ENCODE measurements around the gene OR2T34.
"Not testable (repeated sequence)": the region's sequence is repeated elsewhere in the genome, so short reads cannot be mapped to it uniquely, and the experiment has no call there.

Gene OR2T34

DNA sequence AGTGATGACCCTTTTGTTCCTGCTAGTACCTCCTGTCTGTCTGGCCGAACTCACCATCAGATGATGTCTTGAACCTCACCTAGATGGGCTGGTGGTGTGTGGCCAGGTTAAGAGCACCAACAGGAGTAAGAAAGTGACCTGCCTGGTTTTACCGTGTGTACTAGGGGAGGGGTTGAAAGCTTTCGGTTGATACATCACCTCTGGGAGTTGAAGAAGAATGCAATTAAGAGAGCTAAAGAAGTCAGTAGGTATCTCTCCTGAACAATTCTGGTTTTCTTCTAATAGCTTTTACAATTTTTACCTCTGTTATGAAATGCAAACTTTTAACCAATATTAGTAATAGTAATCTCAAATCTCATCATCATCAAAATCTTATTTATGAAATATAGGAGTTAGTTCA, 11.9 kb downstream of the OR2T34 start, which contains the start of gene OR2T29:
Gene OR2T29 (minus strand): TSS at position 101 of the 400 bp plus-strand sequence. CDS start 3,281 bp downstream, outside the sequence.
- DNase-seq (ENCODE audit: low read depth in 2 of 2) = not testable (repeated sequence)

DNA sequence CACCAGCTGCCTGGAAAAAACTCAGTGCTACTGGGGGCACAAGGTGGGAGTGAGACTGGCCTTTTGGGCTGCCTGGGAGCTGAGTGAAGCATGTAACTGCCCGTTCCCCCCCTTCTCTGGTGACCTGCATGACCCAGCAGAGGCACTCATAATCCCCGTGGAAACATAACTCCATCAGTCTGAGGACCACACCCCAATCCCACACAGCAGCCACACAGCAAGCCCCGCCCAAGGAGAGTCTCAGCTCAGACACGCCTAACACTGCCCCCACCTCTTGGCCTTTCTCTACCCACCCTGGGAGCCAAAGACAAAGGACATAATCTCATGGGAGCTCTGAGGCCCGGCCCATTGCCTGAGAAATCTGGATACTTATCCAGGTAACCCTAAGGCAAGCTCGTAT, 23.5 kb downstream of the OR2T34 start:
- not testable (repeated sequence) for DNase-seq (ENCODE audit: low read depth in 2 of 2)

DNA sequence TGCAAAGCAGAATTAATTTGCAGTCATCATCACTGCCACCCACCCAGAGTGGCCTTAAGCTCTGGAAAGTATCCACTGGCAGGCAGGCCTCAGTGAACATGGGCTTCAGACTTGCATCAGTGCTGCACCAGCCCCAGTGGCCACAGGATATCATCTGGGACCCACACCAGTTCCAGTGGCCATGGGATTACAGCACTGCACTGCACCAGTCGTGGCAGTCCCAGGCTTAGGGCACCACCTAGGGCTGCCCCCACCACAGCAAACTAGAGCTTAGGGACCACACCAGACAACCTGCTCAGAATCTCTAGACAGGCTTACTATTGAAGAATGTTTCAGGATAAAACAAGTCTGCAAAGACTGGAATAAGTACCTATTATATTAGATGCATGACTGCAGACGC, 27.2 kb downstream of the OR2T34 start:
- DNase-seq (ENCODE audit: low read depth in 2 of 2) = not testable (repeated sequence)

DNA sequence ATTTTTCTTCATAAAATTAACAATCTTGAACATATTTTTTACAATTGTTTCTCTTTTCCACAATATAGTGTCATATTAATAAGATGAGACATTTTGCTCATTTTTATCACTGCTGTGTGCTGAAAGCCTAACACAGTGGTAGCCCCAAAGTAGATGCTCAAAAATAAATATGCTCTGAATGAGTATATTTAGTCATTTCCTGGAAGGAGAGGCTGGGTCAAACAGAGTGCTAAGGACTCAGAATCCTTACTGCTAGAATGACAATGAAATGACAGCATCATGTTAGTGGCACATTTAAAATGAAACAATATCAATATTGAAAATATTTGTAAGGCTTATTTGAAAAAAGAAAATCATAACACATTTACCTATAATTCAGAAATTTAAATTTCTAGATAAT, 37.1 kb downstream of the OR2T34 start:
- not testable (repeated sequence) for DNase-seq (ENCODE audit: low read depth in 2 of 2)
